ENCODE data around the gene NDUFB2.
"Not testable (repeated sequence)": the region's sequence is repeated elsewhere in the genome, so short reads cannot be mapped to it uniquely, and the experiment has no call there.

GRCh38 chr7:140662938-140663337, 33.6 kb upstream of the NDUFB2 start:
- not testable (repeated sequence) for TF ChIP-seq POLR2A (IDR thresholded peaks at IDR 0.05)
- TF ChIP-seq, protein P1, sequence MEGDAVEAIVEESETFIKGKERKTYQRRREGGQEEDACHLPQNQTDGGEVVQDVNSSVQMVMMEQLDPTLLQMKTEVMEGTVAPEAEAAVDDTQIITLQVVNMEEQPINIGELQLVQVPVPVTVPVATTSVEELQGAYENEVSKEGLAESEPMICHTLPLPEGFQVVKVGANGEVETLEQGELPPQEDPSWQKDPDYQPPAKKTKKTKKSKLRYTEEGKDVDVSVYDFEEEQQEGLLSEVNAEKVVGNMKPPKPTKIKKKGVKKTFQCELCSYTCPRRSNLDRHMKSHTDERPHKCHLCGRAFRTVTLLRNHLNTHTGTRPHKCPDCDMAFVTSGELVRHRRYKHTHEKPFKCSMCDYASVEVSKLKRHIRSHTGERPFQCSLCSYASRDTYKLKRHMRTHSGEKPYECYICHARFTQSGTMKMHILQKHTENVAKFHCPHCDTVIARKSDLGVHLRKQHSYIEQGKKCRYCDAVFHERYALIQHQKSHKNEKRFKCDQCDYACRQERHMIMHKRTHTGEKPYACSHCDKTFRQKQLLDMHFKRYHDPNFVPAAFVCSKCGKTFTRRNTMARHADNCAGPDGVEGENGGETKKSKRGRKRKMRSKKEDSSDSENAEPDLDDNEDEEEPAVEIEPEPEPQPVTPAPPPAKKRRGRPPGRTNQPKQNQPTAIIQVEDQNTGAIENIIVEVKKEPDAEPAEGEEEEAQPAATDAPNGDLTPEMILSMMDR (IDR thresholded peaks at IDR 0.05): not testable (repeated sequence)
